ENCODE results near the gene TSPAN18. TPM values are rescaled to one million over a fixed set of nuclear protein-coding genes. Genes with fewer than 3 reads are reported as not detected.

The TSPAN18 gene
- total RNA-seq, 1 donor from 2014 or later, result 38.4 TPM

DNA sequence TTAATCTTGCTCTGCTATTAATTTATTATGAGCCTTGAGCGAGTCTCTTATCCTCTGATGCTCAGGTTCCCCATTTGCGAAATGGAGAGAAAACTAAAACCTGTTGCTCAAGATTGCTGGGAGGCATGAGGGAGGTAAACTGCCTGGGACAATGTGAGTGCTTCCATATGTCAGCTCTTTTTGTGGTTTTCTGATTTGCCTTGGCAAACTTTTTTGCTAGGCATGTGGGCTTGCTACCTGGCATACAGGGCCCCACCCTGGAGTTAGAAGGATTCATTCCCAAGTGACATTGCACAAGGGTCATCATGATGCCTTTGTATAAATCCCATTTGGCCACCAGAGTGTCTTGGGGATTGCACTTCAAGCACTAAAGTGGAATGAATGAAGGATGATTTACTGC, 22.4 kb downstream of the TSPAN18 start:
- no peak for ATAC-seq
- Histone ChIP-seq H3K27ac (no peak overlapping the region), H3K27me3 (ENCODE audit: low read depth) (no peaks in the 10 kb centered on the region), H3K4me1 (peaks cover 5% of the 10 kb centered on the region), H3K4me3 (no peak overlapping the region), H3K9me3 (no peaks in the 10 kb centered on the region), H3K36me3 (no peaks in the 10 kb centered on the region)
- DNase-seq, result no peak
- TF ChIP-seq, protein P1, sequence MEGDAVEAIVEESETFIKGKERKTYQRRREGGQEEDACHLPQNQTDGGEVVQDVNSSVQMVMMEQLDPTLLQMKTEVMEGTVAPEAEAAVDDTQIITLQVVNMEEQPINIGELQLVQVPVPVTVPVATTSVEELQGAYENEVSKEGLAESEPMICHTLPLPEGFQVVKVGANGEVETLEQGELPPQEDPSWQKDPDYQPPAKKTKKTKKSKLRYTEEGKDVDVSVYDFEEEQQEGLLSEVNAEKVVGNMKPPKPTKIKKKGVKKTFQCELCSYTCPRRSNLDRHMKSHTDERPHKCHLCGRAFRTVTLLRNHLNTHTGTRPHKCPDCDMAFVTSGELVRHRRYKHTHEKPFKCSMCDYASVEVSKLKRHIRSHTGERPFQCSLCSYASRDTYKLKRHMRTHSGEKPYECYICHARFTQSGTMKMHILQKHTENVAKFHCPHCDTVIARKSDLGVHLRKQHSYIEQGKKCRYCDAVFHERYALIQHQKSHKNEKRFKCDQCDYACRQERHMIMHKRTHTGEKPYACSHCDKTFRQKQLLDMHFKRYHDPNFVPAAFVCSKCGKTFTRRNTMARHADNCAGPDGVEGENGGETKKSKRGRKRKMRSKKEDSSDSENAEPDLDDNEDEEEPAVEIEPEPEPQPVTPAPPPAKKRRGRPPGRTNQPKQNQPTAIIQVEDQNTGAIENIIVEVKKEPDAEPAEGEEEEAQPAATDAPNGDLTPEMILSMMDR (IDR thresholded peaks at IDR 0.05), result no peak
- intact Hi-C loops (cut with DNase I), result no loop called here

DNA sequence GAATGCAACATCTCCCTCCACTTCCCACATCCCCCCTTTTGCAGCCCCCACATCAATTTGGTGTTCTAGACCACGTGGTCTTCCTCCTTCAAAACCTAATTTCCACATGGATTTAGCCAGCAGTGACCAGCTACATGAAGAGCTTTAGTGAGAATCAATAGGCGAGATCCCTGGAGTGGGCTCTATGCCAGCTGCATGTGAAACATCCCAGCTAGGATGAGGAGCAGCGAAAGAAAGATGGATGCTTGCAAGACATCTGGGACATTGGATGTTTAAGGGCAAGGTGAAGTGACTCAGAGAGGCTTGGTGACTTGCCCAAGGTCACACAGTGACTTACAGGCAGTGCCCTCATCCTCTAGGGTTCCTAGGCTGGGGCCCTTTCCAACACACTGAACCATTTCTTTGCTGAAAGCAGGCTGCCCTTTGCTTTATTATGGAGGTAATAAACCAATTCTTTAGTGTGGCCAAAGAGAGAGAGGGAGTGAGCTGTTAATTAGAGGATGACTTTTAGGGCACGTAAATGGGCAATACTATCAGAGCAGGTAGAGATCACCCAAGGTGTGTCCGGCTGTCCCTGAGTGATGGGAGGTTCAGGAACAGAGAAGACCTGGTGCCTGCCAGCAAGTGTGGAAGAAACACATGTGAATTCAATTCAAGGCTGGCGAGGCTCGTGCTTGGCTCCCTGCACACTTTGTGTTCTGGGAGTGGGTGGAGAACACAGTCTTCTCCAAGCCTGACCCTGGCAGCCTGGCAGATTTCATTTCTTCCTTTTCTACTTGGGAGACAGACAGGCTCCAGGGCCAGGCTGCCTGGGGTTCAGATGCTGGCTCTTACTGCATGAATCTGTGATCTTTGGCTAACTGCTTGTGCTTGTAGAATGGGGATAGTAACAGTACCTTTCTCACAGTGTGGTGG, 24.0 kb downstream of the TSPAN18 start:
- intact Hi-C loops (cut with DNase I), result no loop called here
- TF ChIP-seq, protein P1 (IDR thresholded peaks at IDR 0.05), result no peak
- Histone ChIP-seq H3K4me1 (peaks cover 10% of the 10 kb centered on the region), H3K27ac (no peak overlapping the region), H3K36me3 (no peaks in the 10 kb centered on the region), H3K9me3 (no peaks in the 10 kb centered on the region), H3K27me3 (ENCODE audit: low read depth) (no peaks in the 10 kb centered on the region), H3K4me3 (no peak overlapping the region)
- no peak for ATAC-seq
- DNase-seq, result no peak

DNA sequence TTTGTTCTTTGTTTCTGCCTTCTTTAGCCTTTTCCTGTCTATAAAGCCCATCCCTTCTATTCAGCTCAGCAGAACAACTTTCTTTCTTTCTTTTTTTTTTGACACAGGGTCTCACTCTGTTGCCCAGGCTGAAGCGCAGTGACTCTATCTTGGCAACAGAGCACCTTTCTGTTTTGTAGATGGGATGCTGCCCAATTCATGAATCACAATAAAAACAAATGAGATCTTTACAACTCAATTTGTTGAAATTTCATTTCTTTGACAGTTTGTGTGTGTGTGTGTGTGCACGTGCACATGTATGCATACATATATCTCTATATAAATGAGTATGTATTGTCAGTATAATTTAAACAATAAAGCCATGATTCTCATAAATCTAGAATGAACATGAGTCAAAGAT, 25.5 kb downstream of the TSPAN18 start:
- H3K9me3 ChIP-seq, result peaks cover 2% of the 10 kb centered on the region
- intact Hi-C loops (cut with DNase I), result no loop called here
- H3K4me1 ChIP-seq, result peaks cover 5% of the 10 kb centered on the region
- ATAC-seq (no peak), DNase-seq (no peak)
- H3K36me3 ChIP-seq, result no peaks in the 10 kb centered on the region
- no peak overlapping the region for H3K4me3 ChIP-seq
- H3K27me3 ChIP-seq (ENCODE audit: low read depth), result no peaks in the 10 kb centered on the region
- TF ChIP-seq, protein P1 (IDR thresholded peaks at IDR 0.05), result no peak
- H3K27ac ChIP-seq, result no peak overlapping the region

DNA sequence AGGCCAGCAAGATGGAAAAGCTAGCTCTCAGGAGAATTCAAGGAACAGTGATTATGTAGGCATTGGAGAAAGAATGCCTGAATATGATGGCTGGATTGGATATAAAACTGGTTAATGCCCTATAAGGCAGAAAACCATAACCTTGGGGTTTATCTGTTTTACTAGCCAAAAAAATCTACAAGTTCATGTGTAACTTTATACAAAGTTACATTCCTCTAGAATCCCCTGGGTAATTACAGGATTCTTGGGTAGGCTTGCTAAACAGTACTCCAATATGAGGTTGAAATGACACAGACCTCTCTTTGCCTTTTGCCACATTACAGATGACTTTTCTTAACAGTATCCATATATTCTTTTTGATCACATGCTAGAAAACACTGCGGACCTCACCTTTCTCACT, 26.0 kb downstream of the TSPAN18 start:
- intact Hi-C loops (cut with DNase I), result no loop called here
- no peak overlapping the region for H3K27ac ChIP-seq
- DNase-seq, result no peak
- TF ChIP-seq, protein P1 (IDR thresholded peaks at IDR 0.05), result no peak
- no peaks in the 10 kb centered on the region for H3K27me3 ChIP-seq (ENCODE audit: low read depth)
- peaks cover 6% of the 10 kb centered on the region for H3K9me3 ChIP-seq
- H3K36me3 ChIP-seq, result no peaks in the 10 kb centered on the region
- H3K4me1 ChIP-seq, result peaks cover 5% of the 10 kb centered on the region
- no peak for ATAC-seq
- no peak overlapping the region for H3K4me3 ChIP-seq

DNA sequence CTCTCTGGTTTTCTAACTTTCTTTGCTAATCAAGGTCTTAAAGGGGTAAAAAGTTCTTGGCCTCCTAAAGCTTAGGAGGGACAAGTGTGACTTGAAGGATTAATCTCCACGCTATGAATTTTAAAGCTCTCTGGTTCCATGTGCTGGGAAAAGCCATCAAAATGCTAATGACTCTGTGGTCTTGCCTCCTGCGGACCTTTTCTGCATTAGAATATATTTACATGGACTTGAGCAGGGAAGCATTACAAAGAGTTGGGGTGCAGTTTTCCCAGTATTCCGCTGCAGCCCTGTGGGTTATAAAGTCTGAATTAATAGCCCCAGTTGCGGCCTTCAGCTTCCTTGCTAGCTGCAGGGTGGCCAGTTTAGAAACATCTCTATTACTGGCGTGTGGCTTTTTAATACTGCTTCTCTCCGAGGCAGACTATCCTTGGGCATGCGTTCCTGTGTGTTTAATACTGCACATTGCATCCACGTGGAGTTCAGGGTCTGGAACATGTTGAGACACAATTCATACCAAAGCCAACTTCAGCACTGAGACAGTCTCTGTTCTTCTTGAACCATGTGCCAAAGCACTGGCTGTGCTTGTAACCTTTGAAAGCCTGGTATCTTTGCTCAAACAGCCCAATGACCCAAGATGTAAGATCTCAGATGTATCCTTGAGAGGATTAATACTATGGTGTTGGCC, 27.3 kb downstream of the TSPAN18 start:
- TF ChIP-seq, protein P1 (IDR thresholded peaks at IDR 0.05), result no peak
- intact Hi-C loops (cut with DNase I), result no loop called here
- H3K4me1 ChIP-seq, result peaks cover 5% of the 10 kb centered on the region
- H3K27ac ChIP-seq, result no peak overlapping the region
- no peaks in the 10 kb centered on the region for H3K27me3 ChIP-seq (ENCODE audit: low read depth)
- no peak overlapping the region for H3K4me3 ChIP-seq
- ATAC-seq (no peak), DNase-seq (no peak)
- H3K36me3 ChIP-seq, result no peaks in the 10 kb centered on the region
- peaks cover 8% of the 10 kb centered on the region for H3K9me3 ChIP-seq

All from lower lobe of right lung (tissue), 2 donors.